Tibial nerve (tissue), 4 donors: ENCODE data around the gene PTPN5.

ENCODE experiments used
- EP300 ChIP-seq, 2 donors: sonication (generic); formaldehyde crosslinking; IDR thresholded peaks; one replicate each; pipeline ENCODE4 v1.6.1; 2017; ENCODE audit warnings: antibody characterized with exemption in 2 of 2, mild to moderate bottlenecking in 1 of 2
- POLR2A ChIP-seq, 2 donors: fragments of 450-650 bp; IDR thresholded peaks; one replicate each; pipeline ENCODE4 v1.6.1; 2017; ENCODE audit warnings: antibody characterized with exemption in 2 of 2, mild to moderate bottlenecking in 2 of 2, moderate library complexity in 2 of 2
- TF ChIP-seq, protein P1 (sequence below), 5 experiments: fragments of 200-600 bp in 3 of 5; fragments of 450-650 bp in 2 of 5; sonication (generic) in 3 of 5; IDR thresholded peaks; one replicate each; pipeline ENCODE4 v1.5.1; 2016 to 2019; ENCODE audit warnings: antibody characterized with exemption in 5 of 5, mild to moderate bottlenecking in 3 of 5, moderate library complexity in 2 of 5

DNA sequence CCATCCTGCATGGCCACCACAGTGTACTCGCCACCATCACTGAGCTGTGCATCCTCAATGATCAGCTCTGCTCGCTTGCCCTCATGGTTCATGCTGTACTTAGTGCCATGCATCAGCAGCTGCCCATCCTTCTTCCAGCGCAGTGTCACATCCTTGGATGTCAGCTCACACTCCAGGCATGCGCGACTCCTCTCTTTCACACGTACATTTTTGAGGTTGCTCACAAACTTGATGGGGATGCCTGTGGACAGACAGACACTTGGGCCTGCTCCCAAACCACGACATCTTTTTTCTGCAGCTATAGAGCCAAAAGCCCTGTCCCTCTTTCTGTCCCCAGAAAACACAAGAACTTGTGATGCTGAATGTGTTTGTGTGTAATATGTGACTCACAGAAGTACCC lies 76.1 kb downstream of the PTPN5 start:
- TF ChIP-seq, protein P1, sequence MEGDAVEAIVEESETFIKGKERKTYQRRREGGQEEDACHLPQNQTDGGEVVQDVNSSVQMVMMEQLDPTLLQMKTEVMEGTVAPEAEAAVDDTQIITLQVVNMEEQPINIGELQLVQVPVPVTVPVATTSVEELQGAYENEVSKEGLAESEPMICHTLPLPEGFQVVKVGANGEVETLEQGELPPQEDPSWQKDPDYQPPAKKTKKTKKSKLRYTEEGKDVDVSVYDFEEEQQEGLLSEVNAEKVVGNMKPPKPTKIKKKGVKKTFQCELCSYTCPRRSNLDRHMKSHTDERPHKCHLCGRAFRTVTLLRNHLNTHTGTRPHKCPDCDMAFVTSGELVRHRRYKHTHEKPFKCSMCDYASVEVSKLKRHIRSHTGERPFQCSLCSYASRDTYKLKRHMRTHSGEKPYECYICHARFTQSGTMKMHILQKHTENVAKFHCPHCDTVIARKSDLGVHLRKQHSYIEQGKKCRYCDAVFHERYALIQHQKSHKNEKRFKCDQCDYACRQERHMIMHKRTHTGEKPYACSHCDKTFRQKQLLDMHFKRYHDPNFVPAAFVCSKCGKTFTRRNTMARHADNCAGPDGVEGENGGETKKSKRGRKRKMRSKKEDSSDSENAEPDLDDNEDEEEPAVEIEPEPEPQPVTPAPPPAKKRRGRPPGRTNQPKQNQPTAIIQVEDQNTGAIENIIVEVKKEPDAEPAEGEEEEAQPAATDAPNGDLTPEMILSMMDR (IDR thresholded peaks at IDR 0.05) = no peak
- no peak for TF ChIP-seq POLR2A (IDR thresholded peaks at IDR 0.05)
- no peak for TF ChIP-seq EP300 (IDR thresholded peaks at IDR 0.05)
